Rectal smooth muscle tissue (tissue), 1 donor: Measurements from ENCODE around the gene DOCK4.

Experiments used
- H3K27ac ChIP-seq: one replicate; pipeline ENCODE4 v1.7.0; 2013; ENCODE audit warnings: low read depth, low read length, inconsistent platforms
- H3K27me3 ChIP-seq: one replicate; pipeline ENCODE4 v1.7.0; 2013; ENCODE audit warnings: low read length; ENCODE audit not compliant: control insufficient read depth, insufficient read depth
- H3K36me3 ChIP-seq: one replicate; pipeline ENCODE4 v1.7.0; 2013; ENCODE audit warnings: low read length; ENCODE audit not compliant: control insufficient read depth, insufficient read depth
- H3K4me1 ChIP-seq: one replicate; pipeline ENCODE4 v1.7.0; 2013; ENCODE audit warnings: low read length; ENCODE audit not compliant: control insufficient read depth, insufficient read depth
- H3K4me3 ChIP-seq: one replicate; pipeline ENCODE4 v1.7.0; 2013; ENCODE audit warnings: low read length
- H3K9ac ChIP-seq: one replicate; pipeline ENCODE4 v1.7.0; 2013; ENCODE audit warnings: low read length

Gene DOCK4

GRCh38 chr7:112118581-112119566 lies 87.3 kb downstream of the DOCK4 start:
- Histone ChIP-seq H3K27me3 (no peaks in the 10 kb centered on the region), H3K9ac (no peak overlapping the region), H3K4me3 (no peak overlapping the region), H3K36me3 (no peaks in the 10 kb centered on the region), H3K27ac (no peak overlapping the region), H3K4me1 (no peaks in the 10 kb centered on the region)

GRCh38 chr7:112116894-112117293 lies 89.3 kb downstream of the DOCK4 start:
- H3K27me3 ChIP-seq, result no peaks in the 10 kb centered on the region
- no peaks in the 10 kb centered on the region for H3K36me3 ChIP-seq
- H3K9ac ChIP-seq, result no peak overlapping the region
- no peak overlapping the region for H3K27ac ChIP-seq
- no peak overlapping the region for H3K4me3 ChIP-seq
- no peaks in the 10 kb centered on the region for H3K4me1 ChIP-seq

GRCh38 chr7:112116358-112116757 lies 89.8 kb downstream of the DOCK4 start:
- H3K27me3 ChIP-seq, result no peaks in the 10 kb centered on the region
- no peak overlapping the region for H3K4me3 ChIP-seq
- no peaks in the 10 kb centered on the region for H3K4me1 ChIP-seq
- H3K36me3 ChIP-seq, result no peaks in the 10 kb centered on the region
- H3K27ac ChIP-seq, result no peak overlapping the region
- H3K9ac ChIP-seq, result no peak overlapping the region

GRCh38 chr7:112115880-112116279 lies 90.3 kb downstream of the DOCK4 start:
- Histone ChIP-seq H3K4me1 (no peaks in the 10 kb centered on the region), H3K4me3 (no peak overlapping the region), H3K9ac (no peak overlapping the region), H3K27me3 (no peaks in the 10 kb centered on the region), H3K27ac (no peak overlapping the region), H3K36me3 (no peaks in the 10 kb centered on the region)

GRCh38 chr7:112113913-112114575 lies 92.2 kb downstream of the DOCK4 start:
- Histone ChIP-seq H3K4me1 (no peaks in the 10 kb centered on the region), H3K4me3 (no peak overlapping the region), H3K36me3 (no peaks in the 10 kb centered on the region), H3K9ac (no peak overlapping the region), H3K27ac (no peak overlapping the region), H3K27me3 (no peaks in the 10 kb centered on the region)

- Histone ChIP-seq H3K27ac (no peak overlapping the region), H3K4me1 (no peaks in the 10 kb centered on the region), H3K36me3 (no peaks in the 10 kb centered on the region), H3K27me3 (no peaks in the 10 kb centered on the region), H3K4me3 (no peak overlapping the region), H3K9ac (no peak overlapping the region)
Measured at GRCh38 chr7:112112822-112113255, 93.4 kb downstream of the DOCK4 start.

GRCh38 chr7:112110651-112111050 lies 95.5 kb downstream of the DOCK4 start:
- Histone ChIP-seq H3K4me3 (no peak overlapping the region), H3K27me3 (no peaks in the 10 kb centered on the region), H3K4me1 (no peaks in the 10 kb centered on the region), H3K27ac (no peak overlapping the region), H3K9ac (no peak overlapping the region), H3K36me3 (no peaks in the 10 kb centered on the region)

- Histone ChIP-seq H3K4me3 (no peak overlapping the region), H3K9ac (no peak overlapping the region), H3K36me3 (no peaks in the 10 kb centered on the region), H3K27ac (no peak overlapping the region), H3K27me3 (no peaks in the 10 kb centered on the region), H3K4me1 (no peaks in the 10 kb centered on the region)
Measured at GRCh38 chr7:112110175-112110574, 96.0 kb downstream of the DOCK4 start.

GRCh38 chr7:112108981-112109380 lies 97.2 kb downstream of the DOCK4 start:
- H3K27me3 ChIP-seq, result no peaks in the 10 kb centered on the region
- no peaks in the 10 kb centered on the region for H3K36me3 ChIP-seq
- no peak overlapping the region for H3K27ac ChIP-seq
- H3K9ac ChIP-seq, result no peak overlapping the region
- no peaks in the 10 kb centered on the region for H3K4me1 ChIP-seq
- H3K4me3 ChIP-seq, result no peak overlapping the region

GRCh38 chr7:112105584-112106530 lies 100.3 kb downstream of the DOCK4 start:
- Histone ChIP-seq H3K27ac (no peak overlapping the region), H3K36me3 (no peaks in the 10 kb centered on the region), H3K4me1 (peaks cover 3% of the 10 kb centered on the region), H3K27me3 (no peaks in the 10 kb centered on the region), H3K4me3 (no peak overlapping the region), H3K9ac (no peak overlapping the region)

- Histone ChIP-seq H3K27ac (no peak overlapping the region), H3K27me3 (no peaks in the 10 kb centered on the region), H3K9ac (no peak overlapping the region)
Measured at GRCh38 chr7:112104120-112104519, 102.1 kb downstream of the DOCK4 start.

GRCh38 chr7:112103246-112103645 lies 103.0 kb downstream of the DOCK4 start:
- H3K36me3 ChIP-seq, result no peaks in the 10 kb centered on the region
- H3K4me1 ChIP-seq, result peaks cover 4% of the 10 kb centered on the region
- H3K27me3 ChIP-seq, result no peaks in the 10 kb centered on the region
- H3K27ac ChIP-seq, result no peak overlapping the region
- no peak overlapping the region for H3K9ac ChIP-seq
- H3K4me3 ChIP-seq, result no peak overlapping the region

More at GRCh38 chr7:112104120-112104519, 102.1 kb downstream of the DOCK4 start:
- no peaks in the 10 kb centered on the region for H3K36me3 ChIP-seq
- peaks cover 4% of the 10 kb centered on the region for H3K4me1 ChIP-seq
- no peak overlapping the region for H3K4me3 ChIP-seq
